BJ (cell line): Measurements from ENCODE around the gene PMVK. TPM values are rescaled to one million over a fixed set of nuclear protein-coding genes. Genes with fewer than 3 reads are reported as not detected.

Experiments
- CTCF ChIA-PET: fragments of 350-600 bp; formaldehyde crosslinking; extraction: SDS; loops from one replicate; lab custom pipeline; 2021; ENCODE audit warnings: antibody characterized with exemption, inconsistent platforms; lab: Yijun Ruan, JAX
- POLR2A ChIA-PET: fragments of 300-600 bp; sonication (Branson Sonifier 250); formaldehyde crosslinking; extraction: SDS; loops from one replicate; lab custom pipeline; 2021; ENCODE audit warnings: antibody characterized with exemption; lab: Charles Lee
- DNase-seq: peaks from one replicate; pipeline ENCODE4 v3.0.0-alpha.2; 2011; ENCODE audit warnings: low read depth
- H3K27me3 ChIP-seq: 2 replicates; pipeline ENCODE4 v1.6.0; 2011; ENCODE audit warnings: low read length; ENCODE audit not compliant: control insufficient read depth, insufficient read depth
- H3K36me3 ChIP-seq: 2 replicates; pipeline ENCODE4 v1.5.1; 2011; ENCODE audit warnings: low read length; ENCODE audit not compliant: control insufficient read depth, insufficient read depth
- H3K4me3 ChIP-seq: 2 replicates; pipeline ENCODE4 v1.5.1; 2011; ENCODE audit warnings: low read depth, mild to moderate bottlenecking, control low read depth, low read length
- polyA plus RNA-seq: library from polyadenylated mRNA; depleted of rRNA; stranded (reverse); fragments of >200 nt; gene quantifications from 2 replicates; pipeline ENCODE4 v1.2.3, GENCODE V29; 2011
- TF ChIP-seq, protein P1 (sequence below): IDR thresholded peaks from 2 replicates; pipeline ENCODE4 v1.5.1; 2011; ENCODE audit warnings: low read depth, mild to moderate bottlenecking, control low read depth, inconsistent platforms, low read length, moderate library complexity; ENCODE audit not compliant: insufficient read depth

The PMVK gene
- polyA plus RNA-seq, 1 experiment = 38.4 TPM

DNA sequence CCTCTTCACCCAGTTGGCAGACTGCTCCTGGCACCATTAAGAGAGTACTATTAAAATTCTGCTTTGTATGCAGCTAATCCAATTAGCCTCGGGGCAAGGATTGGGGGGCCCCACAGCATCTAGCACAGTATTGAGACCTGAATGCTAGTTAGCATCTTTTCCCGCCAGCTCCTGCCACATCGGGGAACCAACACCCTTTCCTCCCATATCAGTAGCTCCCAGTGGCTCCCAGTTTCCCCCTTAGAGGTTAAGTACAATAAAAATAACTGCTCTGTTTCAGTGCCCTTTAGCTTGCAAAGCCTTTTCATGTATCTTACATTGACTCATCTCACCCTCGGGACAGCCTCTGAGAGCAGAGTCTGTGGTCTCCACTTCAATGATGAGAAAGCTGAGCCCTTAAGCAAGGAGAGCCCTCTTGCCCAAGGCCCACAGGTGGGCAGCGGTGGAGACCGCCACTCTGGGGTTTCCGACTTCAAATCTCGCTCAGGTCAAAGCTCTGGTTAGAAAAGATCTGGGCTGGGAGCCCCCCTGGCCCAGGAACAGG is 4.2 kb upstream of the PMVK start:
- TF ChIP-seq, protein P1, sequence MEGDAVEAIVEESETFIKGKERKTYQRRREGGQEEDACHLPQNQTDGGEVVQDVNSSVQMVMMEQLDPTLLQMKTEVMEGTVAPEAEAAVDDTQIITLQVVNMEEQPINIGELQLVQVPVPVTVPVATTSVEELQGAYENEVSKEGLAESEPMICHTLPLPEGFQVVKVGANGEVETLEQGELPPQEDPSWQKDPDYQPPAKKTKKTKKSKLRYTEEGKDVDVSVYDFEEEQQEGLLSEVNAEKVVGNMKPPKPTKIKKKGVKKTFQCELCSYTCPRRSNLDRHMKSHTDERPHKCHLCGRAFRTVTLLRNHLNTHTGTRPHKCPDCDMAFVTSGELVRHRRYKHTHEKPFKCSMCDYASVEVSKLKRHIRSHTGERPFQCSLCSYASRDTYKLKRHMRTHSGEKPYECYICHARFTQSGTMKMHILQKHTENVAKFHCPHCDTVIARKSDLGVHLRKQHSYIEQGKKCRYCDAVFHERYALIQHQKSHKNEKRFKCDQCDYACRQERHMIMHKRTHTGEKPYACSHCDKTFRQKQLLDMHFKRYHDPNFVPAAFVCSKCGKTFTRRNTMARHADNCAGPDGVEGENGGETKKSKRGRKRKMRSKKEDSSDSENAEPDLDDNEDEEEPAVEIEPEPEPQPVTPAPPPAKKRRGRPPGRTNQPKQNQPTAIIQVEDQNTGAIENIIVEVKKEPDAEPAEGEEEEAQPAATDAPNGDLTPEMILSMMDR = no peak
- no peak for DNase-seq
- Histone ChIP-seq H3K4me3 (no peak overlapping the region), H3K36me3 (peaks cover 2% of the 10 kb centered on the region; the same call in 1 of the 2 replicates), H3K27me3 (no peaks in the 10 kb centered on the region)
- ChIA-PET CTCF (interaction anchor here (1.1 to 1.5 kb wide), 3 partner anchors 76 to 461 kb away, joined by 3 to 5 read pairs (median 4); partner anchors contain the start of gene EFNA3), POLR2A (no interaction called here)

DNA sequence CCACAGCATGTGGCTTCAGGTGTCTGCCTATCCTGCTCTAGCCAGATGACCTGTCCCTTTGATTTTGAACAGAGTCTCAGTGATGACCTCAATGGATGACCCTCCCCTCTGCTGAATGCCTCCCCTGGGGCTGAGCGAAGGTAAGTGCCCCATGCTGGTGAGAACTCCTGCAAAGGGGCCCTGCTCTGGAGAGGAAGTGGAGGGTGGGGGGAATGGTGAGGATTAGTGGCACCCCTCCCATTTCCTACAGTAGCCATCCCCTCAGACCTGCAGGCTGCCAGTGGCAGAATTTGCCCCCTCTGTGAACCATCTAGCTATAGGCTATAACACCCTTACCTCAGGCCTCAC is 3.7 kb upstream of the PMVK start:
- POLR2A ChIA-PET = no interaction called here
- CTCF ChIA-PET = interaction anchor here (1.1 to 1.6 kb wide), 4 partner anchors 27 to 461 kb away, joined by 3 to 5 read pairs (median 4); partner anchors contain the start of gene EFNA3

DNA sequence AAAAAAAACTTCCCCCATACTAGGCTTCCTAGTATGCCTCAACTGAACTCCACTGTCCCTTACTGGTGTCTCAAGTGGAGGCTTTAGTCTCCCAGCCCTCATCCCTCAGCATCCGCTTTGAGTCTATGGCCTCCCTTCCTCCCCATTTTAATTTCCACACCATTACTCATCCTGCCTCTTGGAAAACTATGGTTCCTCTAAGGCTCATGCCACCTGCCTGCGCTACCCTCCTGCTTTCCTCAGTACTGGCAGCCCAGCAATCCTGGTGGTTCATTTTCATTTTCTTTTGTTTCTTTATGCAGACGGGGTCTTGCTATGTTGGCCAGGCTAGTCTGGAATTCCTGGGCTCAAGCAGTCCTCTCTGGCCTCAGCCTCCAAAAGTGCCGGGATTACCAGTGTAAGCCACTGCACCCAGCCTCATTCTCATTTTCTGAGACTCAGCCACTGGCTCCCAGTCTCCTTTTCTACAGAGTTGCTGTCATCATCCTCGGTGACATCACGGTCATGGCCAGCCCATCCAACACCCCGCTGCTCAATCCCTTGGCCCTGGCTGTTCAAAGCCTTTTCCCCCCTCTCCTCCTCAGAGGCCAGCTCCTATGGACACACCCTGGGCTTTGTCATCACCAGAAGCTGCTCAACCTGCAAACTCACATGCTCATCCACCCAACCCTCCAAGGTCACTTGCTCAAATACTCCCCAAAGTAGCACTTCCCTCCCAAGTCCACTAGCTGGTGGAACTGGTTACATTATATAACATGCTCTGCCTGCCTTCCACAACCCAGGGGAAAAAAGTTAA is 2.3 kb upstream of the PMVK start:
- TF ChIP-seq, protein P1 = no peak
- no peaks in the 10 kb centered on the region for H3K36me3 ChIP-seq
- ChIA-PET CTCF (interaction anchor here (1.2 to 1.6 kb wide), 3 partner anchors 26 to 79 kb away, joined by 3 to 4 read pairs (median 3); no protein-coding TSS in a partner anchor), POLR2A (interaction anchor here (1.2 kb wide), 1 partner anchor 34 kb away, joined by 3 read pairs; no protein-coding TSS in a partner anchor)
- DNase-seq = no peak
- H3K27me3 ChIP-seq = no peaks in the 10 kb centered on the region
- no peak overlapping the region for H3K4me3 ChIP-seq

More for the DNA sequence above, 3.7 kb upstream of the PMVK start:
- no peaks in the 10 kb centered on the region for H3K27me3 ChIP-seq
- no peak overlapping the region for H3K4me3 ChIP-seq
- DNase-seq = no peak
- TF ChIP-seq, protein P1 = no peak
- H3K36me3 ChIP-seq = peaks cover 2% of the 10 kb centered on the region; the same call in 1 of the 2 replicates

DNA sequence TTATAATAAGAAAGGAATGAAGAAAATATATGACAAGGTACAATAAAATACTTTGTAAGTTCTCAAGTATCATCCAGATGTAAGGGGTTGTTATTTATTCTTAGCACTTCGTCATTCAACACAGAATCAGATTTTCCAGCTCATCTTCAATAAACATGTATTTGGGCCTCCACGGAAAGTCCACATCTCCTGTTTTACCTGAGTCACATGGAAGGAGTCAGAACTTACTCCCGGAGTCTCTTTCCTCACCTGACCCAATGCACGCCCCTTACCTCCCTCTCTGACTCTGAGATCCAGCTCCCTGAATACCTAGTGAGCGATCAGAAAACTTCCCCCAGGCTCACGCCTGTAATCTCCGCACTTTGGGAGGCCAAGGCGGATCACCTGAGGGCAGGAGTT is 1.5 kb upstream of the PMVK start:
- Histone ChIP-seq H3K27me3 (no peaks in the 10 kb centered on the region), H3K4me3 (peak overlapping the region; percentile 83; the same call in 1 of the 2 replicates), H3K36me3 (no peaks in the 10 kb centered on the region)
- TF ChIP-seq, protein P1 = no peak
- CTCF ChIA-PET = interaction anchor here (1.0 to 1.7 kb wide), 4 partner anchors 10 to 82 kb away, joined by 3 to 5 read pairs (median 4); no protein-coding TSS in a partner anchor
- no peak for DNase-seq
- POLR2A ChIA-PET = interaction anchor here (1.2 kb wide), 1 partner anchor 35 kb away, joined by 3 read pairs; no protein-coding TSS in a partner anchor
